ENCODE data around the gene MCFD2. TPM values are rescaled to one million over a fixed set of nuclear protein-coding genes. Genes with fewer than 3 reads are reported as not detected.

Gene MCFD2
- total RNA-seq, 1 donor from 2014 or later, result 103 TPM

- DNase-seq (ENCODE audit: extremely low read depth, low read depth, low spot score), result no peak
These were observed 24.2 kb upstream of the MCFD2 start for GRCh38 chr2:46939626-46940359.

GRCh38 chr2:46937471-46937901, 21.9 kb upstream of the MCFD2 start:
- no peak for DNase-seq (ENCODE audit: extremely low read depth, low read depth, low spot score)

GRCh38 chr2:46936566-46936965, 21.0 kb upstream of the MCFD2 start:
- no peak for DNase-seq (ENCODE audit: extremely low read depth, low read depth, low spot score)

GRCh38 chr2:46935071-46935470, 19.5 kb upstream of the MCFD2 start:
- no peak for DNase-seq (ENCODE audit: extremely low read depth, low read depth, low spot score)

GRCh38 chr2:46929612-46930011, 14.0 kb upstream of the MCFD2 start:
- no peak for DNase-seq (ENCODE audit: extremely low read depth, low read depth, low spot score)

- no peak for DNase-seq (ENCODE audit: extremely low read depth, low read depth, low spot score)
These were observed 11.3 kb upstream of the MCFD2 start for GRCh38 chr2:46926863-46927262.

GRCh38 chr2:46925474-46926351, 10.1 kb upstream of the MCFD2 start:
- DNase-seq (ENCODE audit: extremely low read depth, low read depth, low spot score), result no peak

- no peak for DNase-seq (ENCODE audit: extremely low read depth, low read depth, low spot score)
These were observed 9.0 kb upstream of the MCFD2 start for GRCh38 chr2:46924608-46925007.

GRCh38 chr2:46924038-46924437, 8.4 kb upstream of the MCFD2 start:
- no peak for DNase-seq (ENCODE audit: extremely low read depth, low read depth, low spot score)

GRCh38 chr2:46923041-46923528, 7.5 kb upstream of the MCFD2 start:
- DNase-seq (ENCODE audit: extremely low read depth, low read depth, low spot score), result no peak

- no peak for DNase-seq (ENCODE audit: extremely low read depth, low read depth, low spot score)
These were observed 7.0 kb upstream of the MCFD2 start for GRCh38 chr2:46922606-46923005.

- DNase-seq (ENCODE audit: extremely low read depth, low read depth, low spot score), result no peak
These were observed 6.3 kb upstream of the MCFD2 start for GRCh38 chr2:46921676-46922448.

GRCh38 chr2:46917628-46918027, 2.0 kb upstream of the MCFD2 start:
- no peak for DNase-seq (ENCODE audit: extremely low read depth, low read depth, low spot score)

GRCh38 chr2:46915811-46916630, 415 bp upstream of the MCFD2 start:
- DNase-seq (ENCODE audit: extremely low read depth, low read depth, low spot score), result no peak

- no peak for DNase-seq (ENCODE audit: extremely low read depth, low read depth, low spot score)
These were observed 902 bp downstream of the MCFD2 start for GRCh38 chr2:46914578-46915230.

- no peak for DNase-seq (ENCODE audit: extremely low read depth, low read depth, low spot score)
These were observed 1.9 kb downstream of the MCFD2 start for GRCh38 chr2:46913471-46914381.

- DNase-seq (ENCODE audit: extremely low read depth, low read depth, low spot score), result no peak
These were observed 5.7 kb downstream of the MCFD2 start for GRCh38 chr2:46909771-46910419.

- DNase-seq (ENCODE audit: extremely low read depth, low read depth, low spot score), result no peak
These were observed 6.5 kb downstream of the MCFD2 start for GRCh38 chr2:46909150-46909549.

Data from glomerular endothelial cell (primary cell).